ENCODE data around the gene OAS3.

OAS3 gene

GRCh38 chr12:112946236-112947000 is 8.1 kb downstream of the OAS3 start:
- no peak for DNase-seq (ENCODE audit: low read depth in 1 of 2, low spot score in 1 of 2)
- H3K27me3 ChIP-seq (ENCODE audit: insufficient read depth, poor library complexity, severe bottlenecking) = no peaks in the 10 kb centered on the region
- TF ChIP-seq, protein P1, sequence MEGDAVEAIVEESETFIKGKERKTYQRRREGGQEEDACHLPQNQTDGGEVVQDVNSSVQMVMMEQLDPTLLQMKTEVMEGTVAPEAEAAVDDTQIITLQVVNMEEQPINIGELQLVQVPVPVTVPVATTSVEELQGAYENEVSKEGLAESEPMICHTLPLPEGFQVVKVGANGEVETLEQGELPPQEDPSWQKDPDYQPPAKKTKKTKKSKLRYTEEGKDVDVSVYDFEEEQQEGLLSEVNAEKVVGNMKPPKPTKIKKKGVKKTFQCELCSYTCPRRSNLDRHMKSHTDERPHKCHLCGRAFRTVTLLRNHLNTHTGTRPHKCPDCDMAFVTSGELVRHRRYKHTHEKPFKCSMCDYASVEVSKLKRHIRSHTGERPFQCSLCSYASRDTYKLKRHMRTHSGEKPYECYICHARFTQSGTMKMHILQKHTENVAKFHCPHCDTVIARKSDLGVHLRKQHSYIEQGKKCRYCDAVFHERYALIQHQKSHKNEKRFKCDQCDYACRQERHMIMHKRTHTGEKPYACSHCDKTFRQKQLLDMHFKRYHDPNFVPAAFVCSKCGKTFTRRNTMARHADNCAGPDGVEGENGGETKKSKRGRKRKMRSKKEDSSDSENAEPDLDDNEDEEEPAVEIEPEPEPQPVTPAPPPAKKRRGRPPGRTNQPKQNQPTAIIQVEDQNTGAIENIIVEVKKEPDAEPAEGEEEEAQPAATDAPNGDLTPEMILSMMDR (IDR thresholded peaks at IDR 0.05; ENCODE audit: insufficient read depth, low read length) = no peak
- TF ChIP-seq SPI1 (IDR thresholded peaks at IDR 0.05; ENCODE audit: borderline replicate concordance, low read depth) (no peak), POLR2AphosphoS5 (IDR thresholded peaks at IDR 0.05; ENCODE audit: low read depth) (no peak), GABPA (IDR thresholded peaks at IDR 0.05; ENCODE audit: low read depth) (no peak)
- TF ChIP-seq, protein P2, sequence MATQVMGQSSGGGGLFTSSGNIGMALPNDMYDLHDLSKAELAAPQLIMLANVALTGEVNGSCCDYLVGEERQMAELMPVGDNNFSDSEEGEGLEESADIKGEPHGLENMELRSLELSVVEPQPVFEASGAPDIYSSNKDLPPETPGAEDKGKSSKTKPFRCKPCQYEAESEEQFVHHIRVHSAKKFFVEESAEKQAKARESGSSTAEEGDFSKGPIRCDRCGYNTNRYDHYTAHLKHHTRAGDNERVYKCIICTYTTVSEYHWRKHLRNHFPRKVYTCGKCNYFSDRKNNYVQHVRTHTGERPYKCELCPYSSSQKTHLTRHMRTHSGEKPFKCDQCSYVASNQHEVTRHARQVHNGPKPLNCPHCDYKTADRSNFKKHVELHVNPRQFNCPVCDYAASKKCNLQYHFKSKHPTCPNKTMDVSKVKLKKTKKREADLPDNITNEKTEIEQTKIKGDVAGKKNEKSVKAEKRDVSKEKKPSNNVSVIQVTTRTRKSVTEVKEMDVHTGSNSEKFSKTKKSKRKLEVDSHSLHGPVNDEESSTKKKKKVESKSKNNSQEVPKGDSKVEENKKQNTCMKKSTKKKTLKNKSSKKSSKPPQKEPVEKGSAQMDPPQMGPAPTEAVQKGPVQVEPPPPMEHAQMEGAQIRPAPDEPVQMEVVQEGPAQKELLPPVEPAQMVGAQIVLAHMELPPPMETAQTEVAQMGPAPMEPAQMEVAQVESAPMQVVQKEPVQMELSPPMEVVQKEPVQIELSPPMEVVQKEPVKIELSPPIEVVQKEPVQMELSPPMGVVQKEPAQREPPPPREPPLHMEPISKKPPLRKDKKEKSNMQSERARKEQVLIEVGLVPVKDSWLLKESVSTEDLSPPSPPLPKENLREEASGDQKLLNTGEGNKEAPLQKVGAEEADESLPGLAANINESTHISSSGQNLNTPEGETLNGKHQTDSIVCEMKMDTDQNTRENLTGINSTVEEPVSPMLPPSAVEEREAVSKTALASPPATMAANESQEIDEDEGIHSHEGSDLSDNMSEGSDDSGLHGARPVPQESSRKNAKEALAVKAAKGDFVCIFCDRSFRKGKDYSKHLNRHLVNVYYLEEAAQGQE (IDR thresholded peaks at IDR 0.05; ENCODE audit: insufficient replicate concordance, low read depth) = no peak
- H3K4me3 ChIP-seq (replicated peaks; ENCODE audit: insufficient read depth, low read length) = no peak overlapping the region
- H3K27ac ChIP-seq (replicated peaks) = no peak overlapping the region

DNA sequence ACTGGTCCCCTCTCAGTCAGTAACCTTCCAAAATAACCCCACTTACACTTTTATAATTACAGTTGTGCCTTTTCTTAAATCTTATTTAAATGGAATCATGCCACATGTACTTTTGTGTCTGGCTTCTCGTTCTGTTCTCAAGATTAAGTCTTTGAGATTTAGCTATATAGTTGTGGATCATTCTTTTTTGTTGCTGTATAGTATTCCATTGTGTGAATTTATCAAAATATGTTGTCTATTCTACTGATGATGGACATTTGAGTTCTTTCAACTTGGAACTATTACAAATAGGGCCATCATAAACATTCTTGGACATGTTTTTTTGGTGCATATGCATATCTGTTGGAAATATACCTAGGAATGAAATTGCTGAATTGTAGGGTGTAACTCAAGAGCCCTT is 9.0 kb downstream of the OAS3 start:
- H3K4me3 ChIP-seq (replicated peaks; ENCODE audit: insufficient read depth, low read length) = no peak overlapping the region
- H3K27ac ChIP-seq (replicated peaks) = no peak overlapping the region
- no peak for DNase-seq (ENCODE audit: low read depth in 1 of 2, low spot score in 1 of 2)
- H3K27me3 ChIP-seq (ENCODE audit: insufficient read depth, poor library complexity, severe bottlenecking) = no peaks in the 10 kb centered on the region
- no peak for TF ChIP-seq SPI1 (IDR thresholded peaks at IDR 0.05; ENCODE audit: borderline replicate concordance, low read depth)
- TF ChIP-seq, protein P2 (IDR thresholded peaks at IDR 0.05; ENCODE audit: insufficient replicate concordance, low read depth) = no peak
- TF ChIP-seq GABPA (IDR thresholded peaks at IDR 0.05; ENCODE audit: low read depth) = no peak
- TF ChIP-seq POLR2AphosphoS5 (IDR thresholded peaks at IDR 0.05; ENCODE audit: low read depth) = no peak
- TF ChIP-seq, protein P1 (IDR thresholded peaks at IDR 0.05; ENCODE audit: insufficient read depth, low read length) = no peak

DNA sequence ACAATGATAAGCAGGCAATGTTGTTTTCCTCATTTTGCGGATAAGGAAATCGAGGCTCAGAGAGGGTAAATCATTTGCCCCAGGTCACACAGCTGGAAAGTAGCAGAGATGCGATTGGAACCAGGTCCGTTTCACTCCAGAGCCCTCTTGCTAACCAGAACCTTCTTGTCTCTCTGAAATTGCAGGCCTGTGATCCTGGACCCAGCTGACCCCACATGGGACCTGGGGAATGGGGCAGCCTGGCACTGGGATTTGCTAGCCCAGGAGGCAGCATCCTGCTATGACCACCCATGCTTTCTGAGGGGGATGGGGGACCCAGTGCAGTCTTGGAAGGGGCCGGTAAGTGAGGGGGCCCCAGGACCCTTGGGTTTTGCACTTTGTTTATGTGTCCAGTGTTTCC is 9.5 kb downstream of the OAS3 start:
- no peak for DNase-seq (ENCODE audit: low read depth in 1 of 2, low spot score in 1 of 2)
- Histone ChIP-seq H3K27me3 (ENCODE audit: insufficient read depth, poor library complexity, severe bottlenecking) (no peaks in the 10 kb centered on the region), H3K4me3 (replicated peaks; ENCODE audit: insufficient read depth, low read length) (no peak overlapping the region), H3K27ac (replicated peaks) (no peak overlapping the region)
- TF ChIP-seq POLR2AphosphoS5 (IDR thresholded peaks at IDR 0.05; ENCODE audit: low read depth) (no peak), GABPA (IDR thresholded peaks at IDR 0.05; ENCODE audit: low read depth) (no peak), SPI1 (IDR thresholded peaks at IDR 0.05; ENCODE audit: borderline replicate concordance, low read depth) (no peak)
- TF ChIP-seq, protein P2 (IDR thresholded peaks at IDR 0.05; ENCODE audit: insufficient replicate concordance, low read depth) = no peak
- TF ChIP-seq, protein P1 (IDR thresholded peaks at IDR 0.05; ENCODE audit: insufficient read depth, low read length) = no peak

All from HL-60 (cell line).